Measurements from ENCODE around the gene GABRB1. TPM values are rescaled to one million over a fixed set of nuclear protein-coding genes. Genes with fewer than 3 reads are reported as not detected.

GABRB1 gene
- total RNA-seq, 4 donors from 2014 or later, result not detected

- WGBS, 2 donors, result 37 to 39% methylated on average over 2 of the region's 2 CpGs
- no peak for DNase-seq (ENCODE audit: low spot score in 2 of 2)
- no peak overlapping the region for H3K4me3 ChIP-seq (ENCODE audit: low read depth, poor library complexity, severe bottlenecking)
- TF ChIP-seq CTCF (IDR thresholded peaks at IDR 0.05) (no peak), POLR2A (IDR thresholded peaks at IDR 0.05) (no peak)
- intact Hi-C loops (cut with DNase I; ENCODE audit: low total_unique reads), result no loop called here
These were observed 239.0 kb downstream of the GABRB1 start for GRCh38 chr4:47270201-47270888.

DNA sequence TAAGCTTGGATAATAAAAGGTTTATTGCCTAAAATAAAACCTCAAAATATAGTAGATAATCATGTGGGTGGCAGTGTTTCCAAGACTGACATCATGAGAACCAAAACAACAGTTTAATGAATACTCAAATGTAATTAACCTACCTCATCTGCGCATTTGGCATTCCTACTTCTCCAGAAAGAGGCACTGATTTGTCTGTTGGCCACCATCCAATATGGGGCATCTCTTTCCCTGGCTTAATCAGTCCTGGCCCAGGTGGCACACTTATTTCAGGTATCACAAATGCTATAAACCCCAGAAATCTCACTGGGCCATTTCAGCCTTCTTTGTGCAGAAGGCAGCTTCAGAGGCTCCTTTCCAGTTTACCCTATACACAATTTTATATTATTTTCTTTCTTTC lies 239.9 kb downstream of the GABRB1 start:
- intact Hi-C loops (cut with DNase I; ENCODE audit: low total_unique reads), result no loop called here
- no peak overlapping the region for H3K4me3 ChIP-seq (ENCODE audit: low read depth, poor library complexity, severe bottlenecking)
- WGBS, 2 donors, result 32% methylated on average over 1 of the region's 1 CpG
- TF ChIP-seq POLR2A (IDR thresholded peaks at IDR 0.05) (no peak), CTCF (IDR thresholded peaks at IDR 0.05) (no peak)
- no peak for DNase-seq (ENCODE audit: low spot score in 2 of 2)

GRCh38 chr4:47274901-47275300 lies 243.5 kb downstream of the GABRB1 start:
- no peak overlapping the region for H3K4me3 ChIP-seq (ENCODE audit: low read depth, poor library complexity, severe bottlenecking)
- TF ChIP-seq POLR2A (IDR thresholded peaks at IDR 0.05) (no peak), CTCF (IDR thresholded peaks at IDR 0.05) (no peak)
- intact Hi-C loops (cut with DNase I; ENCODE audit: low total_unique reads), result no loop called here
- WGBS, 2 donors, result 55 to 70% methylated on average over 2 of the region's 2 CpGs
- no peak for DNase-seq (ENCODE audit: low spot score in 2 of 2)

- WGBS, 2 donors, result 68 to 72% methylated on average over 2 of the region's 2 CpGs
- no peak for DNase-seq (ENCODE audit: low spot score in 2 of 2)
- no peak overlapping the region for H3K4me3 ChIP-seq (ENCODE audit: low read depth, poor library complexity, severe bottlenecking)
- TF ChIP-seq CTCF (IDR thresholded peaks at IDR 0.05) (no peak), POLR2A (IDR thresholded peaks at IDR 0.05) (no peak)
- intact Hi-C loops (cut with DNase I; ENCODE audit: low total_unique reads), result no loop called here
These were observed 244.2 kb downstream of the GABRB1 start for GRCh38 chr4:47275595-47275994.

DNA sequence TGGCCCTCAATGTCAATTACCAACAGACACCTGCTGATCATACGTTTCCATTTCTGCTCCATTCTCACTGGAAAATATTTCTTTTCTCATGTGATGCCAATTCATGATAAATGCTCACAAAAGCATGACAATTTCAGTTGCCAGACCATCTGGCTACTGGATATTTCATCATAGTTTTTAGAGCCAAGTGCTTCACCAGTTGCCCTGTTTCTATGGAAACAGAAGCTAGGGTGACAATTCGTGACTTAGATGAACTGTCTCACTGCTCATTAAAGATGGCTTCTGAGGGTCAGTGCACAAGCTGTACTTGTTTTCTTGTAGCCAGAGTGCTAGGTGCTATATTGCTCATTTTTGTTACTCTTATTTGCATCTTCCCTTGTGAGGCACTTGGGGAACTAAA lies 247.3 kb downstream of the GABRB1 start:
- H3K4me3 ChIP-seq (ENCODE audit: low read depth, poor library complexity, severe bottlenecking), result no peak overlapping the region
- 40 to 48% methylated on average over 2 of the region's 2 CpGs for WGBS, 2 donors
- TF ChIP-seq POLR2A (IDR thresholded peaks at IDR 0.05) (no peak), CTCF (IDR thresholded peaks at IDR 0.05) (no peak)
- intact Hi-C loops (cut with DNase I; ENCODE audit: low total_unique reads), result no loop called here
- no peak for DNase-seq (ENCODE audit: low spot score in 2 of 2)

GRCh38 chr4:47287735-47288134 lies 256.4 kb downstream of the GABRB1 start:
- DNase-seq (ENCODE audit: low spot score in 2 of 2), result no peak
- WGBS, 2 donors, result 46 to 74% methylated on average over 2 of the region's 2 CpGs
- TF ChIP-seq CTCF (IDR thresholded peaks at IDR 0.05), result no peak
- TF ChIP-seq POLR2A (IDR thresholded peaks at IDR 0.05), result no peak
- H3K4me3 ChIP-seq (ENCODE audit: low read depth, poor library complexity, severe bottlenecking), result no peak overlapping the region
- intact Hi-C loops (cut with DNase I; ENCODE audit: low total_unique reads), result no loop called here
